IMR-90 (cell line): Measurements from ENCODE around the gene FOXO4. TPM values are rescaled to one million over a fixed set of nuclear protein-coding genes. Genes with fewer than 3 reads are reported as not detected.

Experiments
- ATAC-seq: fragments of 200-7000 bp; cut with Tn5 transposase; 2 replicates; pipeline ENCODE4 v1.9.1; 2020; ENCODE audit warnings: low read depth, mild to moderate bottlenecking, moderate library complexity
- BruUV-seq: library from RNA; stranded (reverse); fragments of 400-500 nt; replicated peaks from 2 replicates; lab custom pipeline; 2021; lab: Mats Ljungman, UMichigan
- CTCF ChIA-PET: fragments of 300-600 bp; formaldehyde crosslinking; extraction: SDS; loops from one replicate; lab custom pipeline; 2021; ENCODE audit warnings: antibody characterized with exemption; lab: Yijun Ruan, JAX
- POLR2A ChIA-PET: fragments of 300-600 bp; sonication (Branson Sonifier 250); formaldehyde crosslinking; loops from one replicate; lab custom pipeline; 2022; ENCODE audit warnings: antibody characterized with exemption; ENCODE audit not compliant: unreplicated experiment; lab: Charles Lee
- DNase-seq: peaks from one replicate; pipeline ENCODE4 v3.0.0; 2013
- H2AFZ ChIP-seq: replicated peaks from 2 replicates; pipeline ENCODE3; 2013; ENCODE audit warnings: low read length, mild to moderate bottlenecking; ENCODE audit not compliant: poor library complexity
- H2AK5ac ChIP-seq: 2 replicates; pipeline ENCODE4 v1.6.1; 2013; ENCODE audit warnings: low read depth, low read length, inconsistent platforms
- H2AK9ac ChIP-seq: replicated peaks from 2 replicates; pipeline ENCODE3; 2013; ENCODE audit warnings: mild to moderate bottlenecking, low read depth, low read length, moderate library complexity; ENCODE audit not compliant: poor library complexity
- H2BK120ac ChIP-seq: 2 replicates; pipeline ENCODE4 v1.6.1; 2013; ENCODE audit warnings: low read depth, low read length, inconsistent platforms
- H2BK15ac ChIP-seq: 3 replicates; pipeline ENCODE4 v1.6.1; 2013; ENCODE audit warnings: low read depth, low read length, inconsistent platforms
- H2BK20ac ChIP-seq: 2 replicates; pipeline ENCODE4 v1.6.1; 2013; ENCODE audit warnings: low read depth, mild to moderate bottlenecking, inconsistent platforms, low read length, moderate library complexity
- H2BK5ac ChIP-seq: 2 replicates; pipeline ENCODE4 v1.6.1; 2013; ENCODE audit warnings: mild to moderate bottlenecking, low read depth, low read length, inconsistent platforms; ENCODE audit not compliant: poor library complexity, severe bottlenecking
- H3K14ac ChIP-seq: replicated peaks from 2 replicates; pipeline ENCODE4 v1.6.1; 2013; ENCODE audit warnings: low read depth, low read length, inconsistent platforms
- H3K18ac ChIP-seq: 2 replicates; pipeline ENCODE4 v1.6.1; 2013; ENCODE audit warnings: low read depth, low read length, control low read depth
- H3K23ac ChIP-seq: 2 replicates; pipeline ENCODE4 v1.6.1; 2013; ENCODE audit warnings: low read depth, low read length, inconsistent platforms
- H3K27ac ChIP-seq: 2 replicates; pipeline ENCODE4 v1.5.1; 2013; ENCODE audit warnings: mild to moderate bottlenecking, control low read depth, low read length; ENCODE audit not compliant: insufficient read depth
- H3K27me3 ChIP-seq: 2 replicates; pipeline ENCODE4 v1.6.1; 2013; ENCODE audit warnings: low read length; ENCODE audit not compliant: control insufficient read depth, insufficient read depth
- H3K36me3 ChIP-seq: 2 replicates; pipeline ENCODE4 v1.6.1; 2013; ENCODE audit warnings: low read length, mixed read lengths; ENCODE audit not compliant: control insufficient read depth, insufficient read depth
- H3K4ac ChIP-seq: 2 replicates; pipeline ENCODE4 v1.6.1; 2013; ENCODE audit warnings: low read depth, low read length, inconsistent platforms
- H3K4me1 ChIP-seq: 2 replicates; pipeline ENCODE4 v1.6.1; 2013; ENCODE audit warnings: low read length, mixed read lengths; ENCODE audit not compliant: control insufficient read depth, insufficient read depth
- H3K4me2 ChIP-seq: 2 replicates; pipeline ENCODE4 v1.6.1; 2013; ENCODE audit warnings: low read depth, mild to moderate bottlenecking, control low read depth, low read length, moderate library complexity
- H3K4me3 ChIP-seq: 2 replicates; pipeline ENCODE4 v1.5.1; 2013; ENCODE audit warnings: low read depth, mild to moderate bottlenecking, control low read depth, low read length, moderate library complexity; ENCODE audit not compliant: insufficient read depth
- H3K56ac ChIP-seq: 2 replicates; pipeline ENCODE4 v1.6.1; 2013; ENCODE audit warnings: low read length, inconsistent platforms; ENCODE audit not compliant: insufficient read depth; ENCODE audit errors: extremely low read depth
- H3K79me1 ChIP-seq, 2 experiments: 2 replicates each; pipeline ENCODE4 v1.6.1; 2013; ENCODE audit warnings: low read length in 2 of 2, inconsistent platforms in 1 of 2, low read depth in 1 of 2
- H3K9ac ChIP-seq: 2 replicates; pipeline ENCODE4 v1.6.1; 2013; ENCODE audit warnings: low read depth, low read length, control low read depth
- H3K9me1 ChIP-seq: 2 replicates; pipeline ENCODE4 v1.6.1; 2013; ENCODE audit warnings: low read length, inconsistent platforms; ENCODE audit not compliant: insufficient read depth
- H3K9me3 ChIP-seq: 2 replicates; pipeline ENCODE4 v1.6.1; 2013; ENCODE audit warnings: low read length; ENCODE audit not compliant: control insufficient read depth, insufficient read depth
- H4K20me1 ChIP-seq: 2 replicates; pipeline ENCODE4 v1.6.1; 2013; ENCODE audit warnings: low read length, inconsistent platforms; ENCODE audit not compliant: insufficient read depth
- H4K5ac ChIP-seq: 2 replicates; pipeline ENCODE4 v1.6.1; 2013; ENCODE audit warnings: mild to moderate bottlenecking, low read depth, low read length, control low read depth
- H4K8ac ChIP-seq, 2 experiments: 2 replicates each; pipeline ENCODE4 v1.6.1; 2013; ENCODE audit warnings: low read depth in 2 of 2, low read length in 2 of 2, control low read depth in 1 of 2, inconsistent platforms in 1 of 2
- H4K91ac ChIP-seq: 2 replicates; pipeline ENCODE4 v1.6.1; 2013; ENCODE audit warnings: low read depth, low read length, inconsistent platforms; ENCODE audit not compliant: insufficient read depth
- BHLHE40 ChIP-seq: fragments of 150-350 bp; IDR thresholded peaks from 2 replicates; pipeline ENCODE4 v1.6.1; 2016; ENCODE audit warnings: mild to moderate bottlenecking, low read depth, low read length
- CEBPB ChIP-seq: IDR thresholded peaks from 2 replicates; pipeline ENCODE4 v1.6.1; 2012; ENCODE audit warnings: low read depth, low read length, improper control_type of control experiment
- CHD1 ChIP-seq: IDR thresholded peaks from 2 replicates; pipeline ENCODE4 v1.6.1; 2012; ENCODE audit warnings: low read depth, low read length, improper control_type of control experiment
- CTCF ChIP-seq: conservative IDR thresholded peaks from 2 replicates; pipeline ENCODE4 v1.5.1; 2012; ENCODE audit warnings: mild to moderate bottlenecking, low read depth, low read length, improper control_type of control experiment
- ELK1 ChIP-seq: fragments of 150-350 bp; IDR thresholded peaks from 2 replicates; pipeline ENCODE4 v1.6.1; 2016; ENCODE audit warnings: low read depth, mild to moderate bottlenecking, low read length, moderate library complexity, borderline replicate concordance
- FOS ChIP-seq: fragments of 150-350 bp; IDR thresholded peaks from 2 replicates; pipeline ENCODE4 v1.6.1; 2016; ENCODE audit warnings: low read depth, low read length
- MAFK ChIP-seq: IDR thresholded peaks from 2 replicates; pipeline ENCODE4 v1.6.1; 2012; ENCODE audit warnings: low read depth, low read length, improper control_type of control experiment
- MAZ ChIP-seq: IDR thresholded peaks from 2 replicates; pipeline ENCODE4 v1.6.1; 2012; ENCODE audit warnings: low read depth, mild to moderate bottlenecking, low read length, improper control_type of control experiment, moderate library complexity, borderline replicate concordance
- MXI1 ChIP-seq: IDR thresholded peaks from 2 replicates; pipeline ENCODE4 v1.6.1; 2012; ENCODE audit warnings: low read depth, mild to moderate bottlenecking, low read length, moderate library complexity, borderline replicate concordance
- NFE2L2 ChIP-seq: fragments of 150-350 bp; IDR thresholded peaks from 2 replicates; pipeline ENCODE4 v1.6.1; 2016; ENCODE audit warnings: low read depth, mild to moderate bottlenecking, low read length
- POLR2A ChIP-seq: IDR thresholded peaks from 2 replicates; pipeline ENCODE4 v1.6.1; 2012; ENCODE audit warnings: mild to moderate bottlenecking, low read depth, low read length
- RAD21 ChIP-seq: IDR thresholded peaks from 2 replicates; pipeline ENCODE4 v1.6.1; 2012; ENCODE audit warnings: low read length, improper control_type of control experiment
- RCOR1 ChIP-seq: IDR thresholded peaks from 2 replicates; pipeline ENCODE4 v1.6.1; 2012; ENCODE audit warnings: mild to moderate bottlenecking, low read length, improper control_type of control experiment; ENCODE audit not compliant: insufficient replicate concordance
- RFX5 ChIP-seq: IDR thresholded peaks from 2 replicates; pipeline ENCODE4 v1.8.0; 2012; ENCODE audit warnings: low read depth, mild to moderate bottlenecking, low read length, moderate library complexity
- SMC3 ChIP-seq: fragments of 150-350 bp; IDR thresholded peaks from 2 replicates; pipeline ENCODE4 v1.6.1; 2016; ENCODE audit warnings: low read depth, mild to moderate bottlenecking, antibody characterized with exemption, low read length, moderate library complexity
- USF2 ChIP-seq: fragments of 150-350 bp; IDR thresholded peaks from 2 replicates; pipeline ENCODE4 v1.6.1; 2017; ENCODE audit warnings: mild to moderate bottlenecking, antibody characterized with exemption, low read length, low read depth
- WGBS, 2 experiments: methylation state at CpG; one replicate each; pipeline versions ENCODE4 v1.1.5 to v1.1.7; 2013; ENCODE audit warnings: missing lambda C conversion rate in 2 of 2; ENCODE audit not compliant: insufficient read length in 1 of 2; ENCODE audit errors: extremely low coverage in 2 of 2; 5-methylcytosine and 5-hydroxymethylcytosine counted together
- dilution Hi-C: fragments of 300-500 bp; cut with HindIII; formaldehyde crosslinking; loops from one replicate; pipeline ENCODE4 v1.14.3; 2018; ENCODE audit warnings: low sequenced_read_pairs; ENCODE audit not compliant: unreplicated experiment
- in situ Hi-C: fragments of 300-500 bp; cut with MboI; formaldehyde crosslinking; loops from 3 replicates; pipeline ENCODE4 v1.14.3; 2019; ENCODE audit warnings: low sequenced_read_pairs, inconsistent platforms, mixed read lengths
- intact Hi-C: fragments of 100-400 bp; cut with micrococcal nuclease; formaldehyde crosslinking; loops from 2 replicates; pipeline ENCODE4 v1.10.0; 2022
- polyA plus RNA-seq, 3 experiments: library from polyadenylated mRNA; depleted of rRNA; stranded (reverse); fragments of >200 nt; gene quantifications; 2 replicates each; pipeline ENCODE4 v1.2.3, GENCODE V29; 2012; ENCODE audit warnings: low replicate concordance in 1 of 3
- total RNA-seq: library from RNA; depleted of rRNA; stranded (reverse); fragments of >200 nt; gene quantifications from 2 replicates; pipeline ENCODE4 v1.2.3, GENCODE V29; 2012

Gene FOXO4
- total and polyA plus RNA-seq, 2 of the 4 experiments (the other 2 are of a cell fraction), result 2.0 to 2.6 TPM

GRCh38 chrX:71095033-71095432 lies 618 bp upstream of the FOXO4 start:
- dilution Hi-C loops (no loop called here), intact Hi-C loops (no loop called here), in situ Hi-C loops (no loop called here)
- Histone ChIP-seq H2AK9ac (no peak overlapping the region), H2AK5ac (no peak overlapping the region), H3K18ac (peak overlapping the region; percentile 95; the same call in 1 of the 2 replicates), H3K36me3 (no peaks in the 10 kb centered on the region), H3K56ac (peak overlapping the region; percentile 73; the same call in 1 of the 2 replicates), H3K14ac (peak overlapping the region; percentile 58), H3K27me3 (peaks cover 18% of the 10 kb centered on the region), H3K4me3 (peak overlapping the region; percentile 89), H3K23ac (0 out of 2 replicates have a peak overlapping the region, but pooled peaks have one; percentile 67), H3K79me1 (no peaks in the 10 kb centered on the region), H2BK5ac (no peak overlapping the region), H3K9me1 (no peaks in the 10 kb centered on the region), H2AFZ (peak overlapping the region; percentile 69), H3K4me1 (no peaks in the 10 kb centered on the region), H2BK20ac (no peak overlapping the region), H4K20me1 (no peaks in the 10 kb centered on the region), H4K8ac (peak overlapping the region; percentile 90 to 91; a peak in 3 of 4 replicates), H3K9ac (peak overlapping the region; percentile 86), H4K91ac (peak overlapping the region; percentile 26; the same call in 1 of the 2 replicates), H3K27ac (no peak overlapping the region), H3K9me3 (no peaks in the 10 kb centered on the region), H2BK120ac (no peak overlapping the region), H4K5ac (peak overlapping the region; percentile 99; the same call in 1 of the 2 replicates), H3K4me2 (peak overlapping the region; percentile 97), H3K4ac (peak overlapping the region; percentile 68; the same call in 1 of the 2 replicates), H2BK15ac (no peak overlapping the region)
- DNase-seq (no peak), ATAC-seq (0 out of 2 replicates have a peak, but pooled peaks have one; percentile 3)
- BruUV-seq, result no TSS peak
- 49% methylated on average over 4 of the region's 6 CpGs; no CpG with 5 or more reads in 1 of the 2 experiments for WGBS, 2 experiments
- TF ChIP-seq MXI1 (no peak), USF2 (no peak), RAD21 (no peak), CEBPB (no peak), NFE2L2 (no peak), POLR2A (no peak), MAZ (no peak), RFX5 (no peak), CHD1 (no peak), BHLHE40 (no peak), CTCF (no peak), SMC3 (no peak), FOS (no peak), MAFK (no peak), ELK1 (no peak), RCOR1 (no peak)
- ChIA-PET CTCF (no interaction called here), POLR2A (no interaction called here)
